GM12873 (cell line): Measurements from ENCODE around the gene MPP3.

Source experiments
- TF ChIP-seq, protein P1 (sequence below): IDR thresholded peaks from 2 replicates; pipeline ENCODE4 v1.5.1; 2012; ENCODE audit warnings: low read depth, mild to moderate bottlenecking, moderate library complexity, low read length, control low read depth; ENCODE audit not compliant: insufficient read depth; ENCODE audit errors: missing control alignments

The MPP3 gene

DNA sequence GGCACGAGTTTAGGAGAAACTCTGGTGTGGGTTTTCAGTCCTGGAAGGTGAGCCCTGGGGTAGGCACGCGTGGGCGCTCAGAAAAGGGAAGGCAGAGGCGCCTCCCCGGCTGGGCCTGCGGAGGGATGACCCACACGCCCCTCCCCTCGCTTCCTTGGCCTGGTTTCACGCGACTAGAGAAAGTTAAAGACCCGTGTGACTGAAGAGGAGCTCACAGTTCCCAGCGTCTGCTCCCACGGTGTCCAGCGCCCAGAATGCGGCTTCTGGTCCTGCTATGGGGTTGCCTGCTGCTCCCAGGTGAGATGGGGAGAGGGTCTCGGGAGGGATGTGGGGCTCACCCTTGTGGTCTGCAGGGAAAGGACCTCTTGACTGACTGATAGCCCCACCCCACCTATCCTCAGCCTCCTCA is 14.0 kb upstream of the MPP3 start, which contains the start of gene CD300LG:
TSS of gene CD300LG (plus strand) at position 214 of the 409 bp plus-strand sequence. CDS start at position 255, 41 bp downstream.
- TF ChIP-seq, protein P1, sequence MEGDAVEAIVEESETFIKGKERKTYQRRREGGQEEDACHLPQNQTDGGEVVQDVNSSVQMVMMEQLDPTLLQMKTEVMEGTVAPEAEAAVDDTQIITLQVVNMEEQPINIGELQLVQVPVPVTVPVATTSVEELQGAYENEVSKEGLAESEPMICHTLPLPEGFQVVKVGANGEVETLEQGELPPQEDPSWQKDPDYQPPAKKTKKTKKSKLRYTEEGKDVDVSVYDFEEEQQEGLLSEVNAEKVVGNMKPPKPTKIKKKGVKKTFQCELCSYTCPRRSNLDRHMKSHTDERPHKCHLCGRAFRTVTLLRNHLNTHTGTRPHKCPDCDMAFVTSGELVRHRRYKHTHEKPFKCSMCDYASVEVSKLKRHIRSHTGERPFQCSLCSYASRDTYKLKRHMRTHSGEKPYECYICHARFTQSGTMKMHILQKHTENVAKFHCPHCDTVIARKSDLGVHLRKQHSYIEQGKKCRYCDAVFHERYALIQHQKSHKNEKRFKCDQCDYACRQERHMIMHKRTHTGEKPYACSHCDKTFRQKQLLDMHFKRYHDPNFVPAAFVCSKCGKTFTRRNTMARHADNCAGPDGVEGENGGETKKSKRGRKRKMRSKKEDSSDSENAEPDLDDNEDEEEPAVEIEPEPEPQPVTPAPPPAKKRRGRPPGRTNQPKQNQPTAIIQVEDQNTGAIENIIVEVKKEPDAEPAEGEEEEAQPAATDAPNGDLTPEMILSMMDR, result no peak

DNA sequence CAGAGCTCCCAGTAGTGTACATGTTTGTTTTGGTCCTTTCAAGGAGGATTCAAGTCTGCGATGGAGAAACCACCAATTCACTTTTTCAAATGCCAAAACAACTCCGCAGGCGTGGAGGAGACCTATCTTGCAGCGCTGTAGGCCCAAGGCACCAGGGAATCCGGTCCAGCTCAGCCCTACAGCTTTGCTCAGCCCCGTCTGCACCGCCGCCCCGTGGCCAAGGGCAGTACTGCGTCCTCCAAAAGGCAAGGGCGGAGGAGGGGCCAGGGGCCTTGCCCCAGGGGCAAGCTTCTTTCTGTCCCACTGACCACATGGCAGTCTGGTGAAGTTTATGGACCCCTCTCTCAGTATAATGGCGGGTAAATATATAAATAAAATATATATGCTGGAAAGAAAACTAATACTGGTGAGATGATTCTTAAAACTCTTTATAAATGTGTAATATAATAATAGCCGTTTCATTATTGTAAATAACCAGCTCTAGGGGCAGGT is 13.3 kb upstream of the MPP3 start:
- TF ChIP-seq, protein P1, result peak; percentile 98

DNA sequence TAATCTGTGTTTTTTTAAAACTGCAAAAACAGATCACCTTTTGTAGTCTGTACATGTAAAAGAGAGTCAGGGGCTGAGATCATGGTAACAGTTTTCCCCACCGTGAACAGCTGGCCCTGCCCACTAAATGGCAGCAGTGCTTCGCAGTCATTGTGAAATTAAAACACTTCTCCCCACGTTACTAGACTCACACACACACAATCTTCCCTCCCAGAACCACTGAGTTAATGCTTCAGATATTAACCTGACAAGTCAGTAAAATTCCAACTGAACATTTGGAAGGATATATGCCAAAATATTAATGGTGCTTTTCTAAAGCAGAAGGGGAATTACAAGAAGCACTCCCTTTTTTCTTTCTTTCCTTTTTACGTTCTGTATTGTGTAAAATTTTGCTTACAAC is 12.8 kb upstream of the MPP3 start:
- TF ChIP-seq, protein P1, result no peak

DNA sequence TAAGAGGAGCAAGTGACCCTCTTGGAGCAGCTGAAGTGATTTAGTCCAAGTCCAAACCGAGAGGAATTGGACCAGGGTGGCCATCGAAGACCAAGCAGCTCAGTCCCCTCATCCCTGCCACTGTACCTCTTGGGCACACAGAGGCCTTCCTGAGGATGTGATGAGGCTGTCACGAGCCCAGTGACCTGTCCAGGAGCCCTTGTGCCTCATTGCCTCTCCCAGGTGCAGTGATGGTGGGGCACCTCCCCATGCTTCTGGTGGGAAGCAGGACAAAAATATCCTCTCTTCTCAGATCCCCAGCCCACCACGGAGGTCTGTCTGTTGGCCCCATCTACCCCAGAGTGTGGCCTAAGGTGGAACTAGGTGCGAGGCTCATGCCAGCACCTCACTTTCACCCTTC is 11.3 kb upstream of the MPP3 start:
- TF ChIP-seq, protein P1, result no peak

DNA sequence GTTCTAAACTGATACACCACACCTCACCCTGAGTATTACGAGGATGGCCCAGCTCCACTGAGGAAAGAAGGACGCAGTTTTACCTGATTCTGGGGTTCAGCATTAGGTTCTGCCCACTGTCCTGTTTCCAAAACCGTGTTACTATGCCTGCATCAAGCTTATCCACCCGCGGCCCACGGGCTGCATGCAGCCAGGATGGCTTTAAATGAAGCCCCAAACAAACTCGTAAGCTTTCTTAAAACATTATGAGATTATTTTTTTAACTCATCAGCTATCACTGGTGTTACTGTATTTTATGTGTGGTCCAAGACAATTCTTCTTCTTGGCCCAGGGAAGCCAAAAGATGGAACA is 10.0 kb upstream of the MPP3 start:
- TF ChIP-seq, protein P1, result no peak

DNA sequence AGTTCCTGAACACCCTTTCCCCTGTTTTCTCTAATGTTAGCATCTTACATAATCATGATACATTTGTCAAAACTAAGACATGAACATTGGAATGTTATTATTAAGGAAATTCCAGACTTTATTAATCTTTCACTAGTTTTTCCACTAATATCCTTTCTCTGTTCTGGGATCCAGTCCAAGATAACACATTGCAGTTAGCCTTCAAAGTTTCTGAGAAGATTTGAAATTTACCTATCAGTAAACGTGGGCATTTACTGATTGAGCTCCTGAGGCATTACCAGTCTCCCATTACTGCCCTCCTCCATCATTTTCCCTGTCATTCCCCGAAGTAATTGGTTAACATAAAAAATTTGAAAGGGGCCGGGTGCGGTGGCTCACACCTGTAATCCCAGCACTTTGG is 8.3 kb upstream of the MPP3 start:
- TF ChIP-seq, protein P1, result no peak

DNA sequence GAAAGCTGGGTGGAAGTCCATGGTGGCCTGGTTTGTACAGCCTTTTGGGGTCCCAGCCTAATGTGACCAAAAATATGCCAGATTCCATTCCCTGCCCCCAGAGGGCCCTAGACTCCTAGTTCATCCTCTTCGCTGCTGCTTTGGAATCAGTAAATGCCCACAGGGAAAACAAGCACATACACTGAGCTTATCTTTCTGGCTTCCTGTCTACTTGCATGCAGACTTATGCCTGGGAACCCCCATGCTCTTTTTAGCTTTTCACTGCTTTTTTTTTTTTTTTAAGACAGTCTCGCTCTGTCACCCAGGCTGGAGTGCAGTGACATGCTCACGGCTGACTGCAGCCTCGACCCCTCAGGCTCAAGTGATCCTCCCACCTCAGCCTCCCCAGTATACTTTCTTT is 7.9 kb upstream of the MPP3 start:
- TF ChIP-seq, protein P1, result no peak

DNA sequence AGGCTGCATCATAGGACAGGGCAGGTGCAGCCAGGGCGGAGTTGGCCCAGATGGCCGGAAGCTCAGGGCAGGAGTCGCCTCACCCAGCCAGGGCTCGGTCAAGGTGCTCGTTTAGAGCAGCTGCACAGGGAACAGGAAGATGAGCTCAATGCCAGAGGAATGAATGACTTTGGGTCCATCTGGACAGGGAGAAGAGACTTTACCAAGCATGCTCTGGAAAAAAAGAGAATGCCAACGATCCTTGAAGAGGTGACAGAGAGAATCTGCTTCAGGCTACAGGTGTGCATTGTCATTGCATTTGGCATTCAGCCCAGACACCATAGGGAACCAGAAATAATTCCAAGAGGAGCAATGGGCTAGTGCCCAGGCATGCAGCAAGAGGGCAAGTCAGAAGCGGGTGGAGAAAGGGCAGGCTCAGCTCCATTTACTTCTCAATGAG is 6.7 kb upstream of the MPP3 start:
- TF ChIP-seq, protein P1, result no peak
